NCI-H69 (cell line): Measurements from ENCODE around the gene SERINC2.
"Not testable (repeated sequence)": the region's sequence is repeated elsewhere in the genome, so short reads cannot be mapped to it uniquely, and the experiment has no call there.

Experiments
- DNase-seq: peaks from one replicate; lab custom pipeline; 2025; lab: John Stamatoyannopoulos, UW

SERINC2 gene

GRCh38 chr1:31383967-31384366, 29.0 kb upstream of the SERINC2 start:
- no peak for DNase-seq

GRCh38 chr1:31386576-31387243, 26.3 kb upstream of the SERINC2 start:
- DNase-seq: not testable (repeated sequence)

GRCh38 chr1:31387612-31388011, 25.4 kb upstream of the SERINC2 start:
- no peak for DNase-seq

GRCh38 chr1:31389616-31390015, 23.4 kb upstream of the SERINC2 start:
- no peak for DNase-seq

- no peak for DNase-seq
These were observed 22.9 kb upstream of the SERINC2 start for GRCh38 chr1:31390071-31390470.

- no peak for DNase-seq
These were observed 19.6 kb upstream of the SERINC2 start for GRCh38 chr1:31393463-31393862.

- DNase-seq: peak; percentile 88
These were observed 18.3 kb upstream of the SERINC2 start for GRCh38 chr1:31394584-31395193.

GRCh38 chr1:31396633-31397351, 16.2 kb upstream of the SERINC2 start:
- no peak for DNase-seq

GRCh38 chr1:31397360-31398095, 15.5 kb upstream of the SERINC2 start:
- DNase-seq: no peak

GRCh38 chr1:31398246-31398645, 14.8 kb upstream of the SERINC2 start:
- DNase-seq: peak; percentile 11

- no peak for DNase-seq
These were observed 13.0 kb upstream of the SERINC2 start for GRCh38 chr1:31399976-31400375.

GRCh38 chr1:31400393-31400792, 12.6 kb upstream of the SERINC2 start:
- DNase-seq: no peak

- no peak for DNase-seq
These were observed 11.8 kb upstream of the SERINC2 start for GRCh38 chr1:31401241-31401640.

GRCh38 chr1:31405578-31406245, 7.3 kb upstream of the SERINC2 start:
- DNase-seq: no peak

- DNase-seq: no peak
These were observed 5.9 kb upstream of the SERINC2 start for GRCh38 chr1:31407029-31407626.

- no peak for DNase-seq
These were observed 4.2 kb upstream of the SERINC2 start for GRCh38 chr1:31408788-31409318.

- DNase-seq: no peak
These were observed 2.8 kb upstream of the SERINC2 start for GRCh38 chr1:31409946-31410858.

- DNase-seq: no peak
These were observed 2.1 kb upstream of the SERINC2 start for GRCh38 chr1:31410871-31411270.

GRCh38 chr1:31412205-31412604, 808 bp upstream of the SERINC2 start:
- no peak for DNase-seq

GRCh38 chr1:31413405-31414001, 490 bp downstream of the SERINC2 start:
- DNase-seq: peak; percentile 64
